ENCODE results near the gene NRIP1.

Gene NRIP1

DNA sequence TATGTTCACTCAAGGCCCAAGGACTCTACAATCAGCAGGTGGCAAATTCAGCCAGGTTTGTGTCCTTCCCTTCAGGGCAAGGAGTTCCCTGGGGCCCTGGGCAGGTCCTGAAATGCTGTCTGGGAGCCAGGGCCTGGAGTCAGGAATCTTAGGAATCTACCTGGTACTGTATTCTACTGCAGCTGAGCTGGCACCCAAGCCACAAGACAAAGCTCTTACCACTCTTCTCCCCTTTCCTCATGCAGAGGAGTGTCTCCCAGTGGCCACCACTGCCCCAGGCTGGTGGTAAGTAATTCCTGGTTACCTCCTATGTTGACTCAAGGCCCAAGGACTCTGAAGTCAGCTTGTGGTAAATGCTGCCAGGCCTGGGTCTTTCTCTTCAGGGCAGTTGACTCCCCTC, 153.4 kb downstream of the NRIP1 start:
- no peaks in the 10 kb centered on the region for H3K36me3 ChIP-seq
- H3K27me3 ChIP-seq = no peaks in the 10 kb centered on the region
- H3K4me1 ChIP-seq = no peaks in the 10 kb centered on the region
- H3K4me3 ChIP-seq = no peak overlapping the region
- H3K9me3 ChIP-seq = no peaks in the 10 kb centered on the region
- no peak overlapping the region for H3K27ac ChIP-seq
- intact Hi-C loops (cut with DNase I; ENCODE audit: low total_unique reads) = no loop called here
- DNase-seq = no peak
- TF ChIP-seq, protein P1, sequence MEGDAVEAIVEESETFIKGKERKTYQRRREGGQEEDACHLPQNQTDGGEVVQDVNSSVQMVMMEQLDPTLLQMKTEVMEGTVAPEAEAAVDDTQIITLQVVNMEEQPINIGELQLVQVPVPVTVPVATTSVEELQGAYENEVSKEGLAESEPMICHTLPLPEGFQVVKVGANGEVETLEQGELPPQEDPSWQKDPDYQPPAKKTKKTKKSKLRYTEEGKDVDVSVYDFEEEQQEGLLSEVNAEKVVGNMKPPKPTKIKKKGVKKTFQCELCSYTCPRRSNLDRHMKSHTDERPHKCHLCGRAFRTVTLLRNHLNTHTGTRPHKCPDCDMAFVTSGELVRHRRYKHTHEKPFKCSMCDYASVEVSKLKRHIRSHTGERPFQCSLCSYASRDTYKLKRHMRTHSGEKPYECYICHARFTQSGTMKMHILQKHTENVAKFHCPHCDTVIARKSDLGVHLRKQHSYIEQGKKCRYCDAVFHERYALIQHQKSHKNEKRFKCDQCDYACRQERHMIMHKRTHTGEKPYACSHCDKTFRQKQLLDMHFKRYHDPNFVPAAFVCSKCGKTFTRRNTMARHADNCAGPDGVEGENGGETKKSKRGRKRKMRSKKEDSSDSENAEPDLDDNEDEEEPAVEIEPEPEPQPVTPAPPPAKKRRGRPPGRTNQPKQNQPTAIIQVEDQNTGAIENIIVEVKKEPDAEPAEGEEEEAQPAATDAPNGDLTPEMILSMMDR (IDR thresholded peaks at IDR 0.05) = no peak
